ENCODE results near the gene CLDN19.

Gene CLDN19

GRCh38 chr1:42698081-42698813, 41.8 kb downstream of the CLDN19 start:
- peaks cover 99% of the 10 kb centered on the region for H3K36me3 ChIP-seq (ENCODE audit: insufficient read depth, low read length)
- H3K9ac ChIP-seq (ENCODE audit: low read depth, low read length) = no peak overlapping the region
- no peak overlapping the region for H3K27ac ChIP-seq (ENCODE audit: low read depth, low read length)
- no peaks in the 10 kb centered on the region for H3K4me1 ChIP-seq (ENCODE audit: insufficient read depth, low read length)
- 97% methylated on average over 4 of the region's 4 CpGs for WGBS
- no peak overlapping the region for H3K4me3 ChIP-seq (ENCODE audit: low read length)
- no peaks in the 10 kb centered on the region for H3K27me3 ChIP-seq (ENCODE audit: insufficient read depth, low read length)
- no peaks in the 10 kb centered on the region for H3K9me3 ChIP-seq (ENCODE audit: insufficient read depth, low read depth, low read length)

- H3K4me3 ChIP-seq (ENCODE audit: low read length) = no peak overlapping the region
- 83% methylated on average over 2 of the region's 2 CpGs for WGBS
- 0 out of 2 replicates have a peak overlapping the region, but pooled peaks have one; percentile 34 for H3K9ac ChIP-seq (ENCODE audit: low read depth, low read length)
- no peak overlapping the region for H3K27ac ChIP-seq (ENCODE audit: low read depth, low read length)
- H3K36me3 ChIP-seq (ENCODE audit: insufficient read depth, low read length) = peaks cover 80% of the 10 kb centered on the region
- H3K4me1 ChIP-seq (ENCODE audit: insufficient read depth, low read length) = peaks cover 39% of the 10 kb centered on the region
- no peaks in the 10 kb centered on the region for H3K27me3 ChIP-seq (ENCODE audit: insufficient read depth, low read length)
- H3K9me3 ChIP-seq (ENCODE audit: insufficient read depth, low read depth, low read length) = no peaks in the 10 kb centered on the region
Observed at GRCh38 chr1:42692911-42693310, 47.1 kb downstream of the CLDN19 start.

- Histone ChIP-seq H3K9me3 (ENCODE audit: insufficient read depth, low read depth, low read length) (no peaks in the 10 kb centered on the region), H3K9ac (ENCODE audit: low read depth, low read length) (0 out of 2 replicates have a peak overlapping the region, but pooled peaks have one; percentile 34), H3K4me3 (ENCODE audit: low read length) (no peak overlapping the region), H3K36me3 (ENCODE audit: insufficient read depth, low read length) (peaks cover 80% of the 10 kb centered on the region), H3K27ac (ENCODE audit: low read depth, low read length) (no peak overlapping the region), H3K27me3 (ENCODE audit: insufficient read depth, low read length) (no peaks in the 10 kb centered on the region), H3K4me1 (ENCODE audit: insufficient read depth, low read length) (peaks cover 41% of the 10 kb centered on the region)
- WGBS = 40% methylated on average over 5 of the region's 5 CpGs
Observed at GRCh38 chr1:42692461-42692860, 47.6 kb downstream of the CLDN19 start.

- no peak overlapping the region for H3K4me3 ChIP-seq (ENCODE audit: low read length)
- no peaks in the 10 kb centered on the region for H3K9me3 ChIP-seq (ENCODE audit: insufficient read depth, low read depth, low read length)
- no peaks in the 10 kb centered on the region for H3K27me3 ChIP-seq (ENCODE audit: insufficient read depth, low read length)
- WGBS = 100% methylated on average over 4 of the region's 4 CpGs
- H3K36me3 ChIP-seq (ENCODE audit: insufficient read depth, low read length) = peaks cover 77% of the 10 kb centered on the region
- no peak overlapping the region for H3K27ac ChIP-seq (ENCODE audit: low read depth, low read length)
- no peak overlapping the region for H3K9ac ChIP-seq (ENCODE audit: low read depth, low read length)
- H3K4me1 ChIP-seq (ENCODE audit: insufficient read depth, low read length) = peaks cover 44% of the 10 kb centered on the region
Observed at GRCh38 chr1:42691157-42691498, 48.9 kb downstream of the CLDN19 start.

GRCh38 chr1:42690477-42691156, 49.4 kb downstream of the CLDN19 start:
- H3K36me3 ChIP-seq (ENCODE audit: insufficient read depth, low read length) = peaks cover 77% of the 10 kb centered on the region
- WGBS = 100% methylated on average over 1 of the region's 1 CpG
- no peak overlapping the region for H3K9ac ChIP-seq (ENCODE audit: low read depth, low read length)
- peaks cover 49% of the 10 kb centered on the region for H3K4me1 ChIP-seq (ENCODE audit: insufficient read depth, low read length)
- H3K27me3 ChIP-seq (ENCODE audit: insufficient read depth, low read length) = no peaks in the 10 kb centered on the region
- no peak overlapping the region for H3K27ac ChIP-seq (ENCODE audit: low read depth, low read length)
- no peak overlapping the region for H3K4me3 ChIP-seq (ENCODE audit: low read length)
- no peaks in the 10 kb centered on the region for H3K9me3 ChIP-seq (ENCODE audit: insufficient read depth, low read depth, low read length)

- peaks cover 56% of the 10 kb centered on the region for H3K4me1 ChIP-seq (ENCODE audit: insufficient read depth, low read length)
- H3K9ac ChIP-seq (ENCODE audit: low read depth, low read length) = no peak overlapping the region
- no peak overlapping the region for H3K4me3 ChIP-seq (ENCODE audit: low read length)
- no peaks in the 10 kb centered on the region for H3K27me3 ChIP-seq (ENCODE audit: insufficient read depth, low read length)
- peaks cover 77% of the 10 kb centered on the region for H3K36me3 ChIP-seq (ENCODE audit: insufficient read depth, low read length)
- H3K9me3 ChIP-seq (ENCODE audit: insufficient read depth, low read depth, low read length) = no peaks in the 10 kb centered on the region
- no peak overlapping the region for H3K27ac ChIP-seq (ENCODE audit: low read depth, low read length)
- WGBS = 95% methylated on average over 3 of the region's 3 CpGs
Observed at GRCh38 chr1:42689912-42690311, 50.1 kb downstream of the CLDN19 start.

GRCh38 chr1:42686418-42686817, 53.6 kb downstream of the CLDN19 start:
- H3K36me3 ChIP-seq (ENCODE audit: insufficient read depth, low read length) = peaks cover 62% of the 10 kb centered on the region
- H3K9ac ChIP-seq (ENCODE audit: low read depth, low read length) = no peak overlapping the region
- H3K9me3 ChIP-seq (ENCODE audit: insufficient read depth, low read depth, low read length) = no peaks in the 10 kb centered on the region
- WGBS = 88% methylated on average over 4 of the region's 4 CpGs
- H3K27me3 ChIP-seq (ENCODE audit: insufficient read depth, low read length) = no peaks in the 10 kb centered on the region
- H3K4me3 ChIP-seq (ENCODE audit: low read length) = peak overlapping the region; percentile 92; the same call in 1 of the 2 replicates
- H3K27ac ChIP-seq (ENCODE audit: low read depth, low read length) = no peak overlapping the region
- peaks cover 53% of the 10 kb centered on the region for H3K4me1 ChIP-seq (ENCODE audit: insufficient read depth, low read length)

GRCh38 chr1:42684139-42684538, 55.9 kb downstream of the CLDN19 start:
- Histone ChIP-seq H3K4me1 (ENCODE audit: insufficient read depth, low read length) (peaks cover 39% of the 10 kb centered on the region), H3K27ac (ENCODE audit: low read depth, low read length) (no peak overlapping the region)
- WGBS = 19% methylated on average over 5 of the region's 5 CpGs

More at GRCh38 chr1:42684139-42684538, 55.9 kb downstream of the CLDN19 start:
- Histone ChIP-seq H3K9me3 (ENCODE audit: insufficient read depth, low read depth, low read length) (no peaks in the 10 kb centered on the region), H3K27me3 (ENCODE audit: insufficient read depth, low read length) (no peaks in the 10 kb centered on the region), H3K9ac (ENCODE audit: low read depth, low read length) (peak overlapping the region; percentile 95), H3K4me3 (ENCODE audit: low read length) (peak overlapping the region; percentile 92), H3K36me3 (ENCODE audit: insufficient read depth, low read length) (peaks cover 52% of the 10 kb centered on the region)
